Measurements from ENCODE around the gene METTL25B. TPM values are rescaled to one million over a fixed set of nuclear protein-coding genes. Genes with fewer than 3 reads are reported as not detected.

METTL25B gene
- total RNA-seq, 3 donors from 2014 or later: 15.5 to 41.3 (median 30.2) TPM

DNA sequence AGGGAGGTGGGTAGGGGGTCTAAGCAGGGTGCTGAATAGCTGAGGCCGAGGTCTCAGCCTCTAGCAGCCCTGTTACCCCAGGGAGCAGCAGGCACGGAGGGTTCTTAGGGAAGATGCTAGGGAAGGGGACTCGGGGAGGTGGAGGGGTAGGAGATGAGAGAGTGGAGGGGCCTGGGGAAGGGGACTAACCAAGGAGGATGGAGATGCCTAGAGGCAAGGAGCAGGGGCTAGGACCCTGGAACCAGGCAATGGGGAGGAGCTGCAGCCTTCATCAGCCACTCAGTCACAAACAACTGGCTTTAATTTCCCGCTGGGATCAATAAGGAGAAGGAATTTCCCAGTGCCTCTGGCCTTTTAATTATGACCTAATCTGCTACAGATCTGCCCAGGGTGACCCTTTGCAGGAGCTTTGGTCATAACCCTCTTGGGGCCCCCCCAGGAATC, 20.0 kb upstream of the METTL25B start:
- peak overlapping the region; percentile 92 to 94 for H3K27ac ChIP-seq
- H3K4me3 ChIP-seq: no peak overlapping the region
- no peaks in the 10 kb centered on the region for H3K36me3 ChIP-seq
- DNase-seq (ENCODE audit: low spot score in 2 of 2): no peak
- peaks cover 54 to 70% of the 10 kb centered on the region in 2 donors for H3K4me1 ChIP-seq
- intact Hi-C loops (cut with DNase I; ENCODE audit: low total_unique reads): no loop called here
- no peaks in the 10 kb centered on the region for H3K9me3 ChIP-seq
- TF ChIP-seq, protein P1, sequence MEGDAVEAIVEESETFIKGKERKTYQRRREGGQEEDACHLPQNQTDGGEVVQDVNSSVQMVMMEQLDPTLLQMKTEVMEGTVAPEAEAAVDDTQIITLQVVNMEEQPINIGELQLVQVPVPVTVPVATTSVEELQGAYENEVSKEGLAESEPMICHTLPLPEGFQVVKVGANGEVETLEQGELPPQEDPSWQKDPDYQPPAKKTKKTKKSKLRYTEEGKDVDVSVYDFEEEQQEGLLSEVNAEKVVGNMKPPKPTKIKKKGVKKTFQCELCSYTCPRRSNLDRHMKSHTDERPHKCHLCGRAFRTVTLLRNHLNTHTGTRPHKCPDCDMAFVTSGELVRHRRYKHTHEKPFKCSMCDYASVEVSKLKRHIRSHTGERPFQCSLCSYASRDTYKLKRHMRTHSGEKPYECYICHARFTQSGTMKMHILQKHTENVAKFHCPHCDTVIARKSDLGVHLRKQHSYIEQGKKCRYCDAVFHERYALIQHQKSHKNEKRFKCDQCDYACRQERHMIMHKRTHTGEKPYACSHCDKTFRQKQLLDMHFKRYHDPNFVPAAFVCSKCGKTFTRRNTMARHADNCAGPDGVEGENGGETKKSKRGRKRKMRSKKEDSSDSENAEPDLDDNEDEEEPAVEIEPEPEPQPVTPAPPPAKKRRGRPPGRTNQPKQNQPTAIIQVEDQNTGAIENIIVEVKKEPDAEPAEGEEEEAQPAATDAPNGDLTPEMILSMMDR (IDR thresholded peaks at IDR 0.05): no peak
- no peak for TF ChIP-seq POLR2AphosphoS5 (IDR thresholded peaks at IDR 0.05)
- TF ChIP-seq POLR2A (IDR thresholded peaks at IDR 0.05): no peak
- H3K27me3 ChIP-seq: no peaks in the 10 kb centered on the region

DNA sequence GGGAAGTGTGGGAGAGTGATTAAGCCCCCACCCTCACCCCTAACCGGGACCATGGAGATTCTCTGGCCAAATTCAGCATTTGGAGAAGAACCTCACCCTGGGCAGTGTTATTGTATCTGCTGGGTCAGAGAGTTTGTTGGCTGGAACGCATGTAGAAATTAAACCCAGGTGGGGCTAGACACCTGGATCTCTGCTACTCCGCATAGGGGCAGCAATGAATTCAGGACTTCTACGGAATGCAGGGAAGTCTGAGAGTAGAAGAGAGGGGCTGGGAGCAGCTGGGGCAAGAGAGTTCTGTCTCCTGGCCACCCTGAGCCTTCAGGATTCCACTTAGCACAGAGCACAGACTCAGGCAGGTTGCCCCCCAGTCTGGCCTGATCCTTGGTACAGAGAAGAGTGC, 19.2 kb upstream of the METTL25B start:
- Histone ChIP-seq H3K27ac (peak overlapping the region; percentile 92 to 94), H3K4me1 (peaks cover 47 to 62% of the 10 kb centered on the region in 2 donors), H3K4me3 (no peak overlapping the region), H3K36me3 (no peaks in the 10 kb centered on the region), H3K27me3 (no peaks in the 10 kb centered on the region), H3K9me3 (no peaks in the 10 kb centered on the region)
- TF ChIP-seq POLR2AphosphoS5 (IDR thresholded peaks at IDR 0.05): no peak
- TF ChIP-seq, protein P1 (IDR thresholded peaks at IDR 0.05): no peak
- TF ChIP-seq POLR2A (IDR thresholded peaks at IDR 0.05): no peak
- intact Hi-C loops (cut with DNase I; ENCODE audit: low total_unique reads): no loop called here
- DNase-seq (ENCODE audit: low spot score in 2 of 2): no peak

DNA sequence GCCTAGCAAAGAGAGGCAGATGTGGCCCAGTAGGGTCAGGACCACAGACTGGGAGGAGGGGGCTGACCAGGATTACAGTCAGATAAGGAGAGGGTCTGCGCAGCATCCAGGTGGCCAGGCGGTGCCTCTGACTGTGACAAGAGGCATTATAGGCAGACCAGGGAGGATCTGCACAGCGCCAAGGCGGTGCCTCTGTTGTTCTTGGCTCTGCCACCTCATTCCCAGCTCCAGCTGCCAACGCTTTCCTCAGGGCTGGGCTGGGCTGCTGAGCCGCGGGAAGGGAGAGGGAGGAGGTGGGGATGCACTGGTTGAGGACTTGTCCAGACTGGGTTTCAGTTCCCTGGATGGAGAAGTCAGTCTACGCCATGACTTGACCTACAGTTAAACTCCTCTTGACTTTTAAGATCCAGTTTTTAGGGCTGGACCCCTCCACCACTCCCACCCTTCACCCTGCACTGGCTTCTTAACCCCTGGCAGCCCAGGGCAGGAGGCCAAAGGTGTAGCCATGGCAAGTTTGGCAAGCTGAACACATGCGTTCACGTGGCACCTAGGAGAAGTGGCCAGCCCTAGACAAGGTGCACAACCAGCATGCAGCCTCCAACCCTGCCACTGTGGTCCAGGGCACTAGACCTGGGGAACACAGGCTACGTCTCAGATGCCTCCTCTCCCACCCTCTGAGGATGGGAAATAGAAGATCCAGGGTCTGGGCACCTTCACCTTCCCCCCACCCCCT, 18.3 kb upstream of the METTL25B start:
- H3K36me3 ChIP-seq: no peaks in the 10 kb centered on the region
- no peak overlapping the region for H3K4me3 ChIP-seq
- intact Hi-C loops (cut with DNase I; ENCODE audit: low total_unique reads): no loop called here
- peak; percentile 80 to 87 for DNase-seq (ENCODE audit: low spot score in 2 of 2)
- no peaks in the 10 kb centered on the region for H3K9me3 ChIP-seq
- H3K4me1 ChIP-seq: peaks cover 40 to 59% of the 10 kb centered on the region in 2 donors
- H3K27ac ChIP-seq: peak overlapping the region; percentile 92 to 94
- TF ChIP-seq, protein P1 (IDR thresholded peaks at IDR 0.05): no peak
- peak in 1 of 3 donors; percentile 51 for TF ChIP-seq POLR2AphosphoS5 (IDR thresholded peaks at IDR 0.05)
- no peaks in the 10 kb centered on the region for H3K27me3 ChIP-seq

DNA sequence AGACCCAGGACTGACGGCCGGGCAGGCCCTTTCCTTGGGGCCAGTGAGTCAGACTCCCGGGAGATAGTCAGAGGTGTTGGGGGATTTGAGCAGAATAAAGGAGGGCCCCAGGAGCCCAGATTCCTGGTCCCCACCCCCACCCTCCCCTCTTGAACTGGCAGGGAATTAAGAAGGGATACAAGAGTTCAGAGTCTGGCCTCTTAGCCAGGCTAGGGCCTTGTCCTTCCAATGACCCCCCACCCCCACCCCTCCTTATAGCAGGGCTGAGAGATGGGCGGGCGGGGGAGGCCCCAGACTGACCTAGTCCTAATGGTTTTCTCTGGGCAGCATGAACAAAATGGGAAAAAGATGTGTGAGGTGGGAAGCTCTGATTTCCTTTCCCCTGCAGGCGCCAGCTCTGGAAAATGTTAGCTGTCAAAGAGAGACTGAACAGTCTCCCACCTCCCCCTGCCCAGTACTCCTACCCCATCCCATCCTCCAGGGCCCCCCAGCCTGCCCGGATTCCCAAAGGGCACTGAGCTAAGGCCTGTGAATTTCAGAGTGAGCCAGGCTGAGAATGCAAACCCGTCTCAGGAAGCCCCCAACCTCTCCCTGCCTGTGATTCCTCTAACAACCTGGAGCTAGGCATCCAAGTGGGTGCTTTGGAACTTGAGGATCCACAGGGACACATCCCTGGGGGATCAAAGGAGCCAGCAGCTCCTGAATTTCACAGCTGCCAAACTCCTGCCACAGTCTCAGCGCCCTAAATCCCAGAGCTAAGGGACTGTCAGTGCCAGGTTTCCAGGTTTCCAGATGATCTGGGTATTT, 17.1 kb upstream of the METTL25B start:
- intact Hi-C loops (cut with DNase I; ENCODE audit: low total_unique reads): no loop called here
- TF ChIP-seq POLR2AphosphoS5 (IDR thresholded peaks at IDR 0.05): no peak
- no peak for TF ChIP-seq POLR2A (IDR thresholded peaks at IDR 0.05)
- TF ChIP-seq, protein P1 (IDR thresholded peaks at IDR 0.05): no peak
- Histone ChIP-seq H3K4me3 (no peak overlapping the region), H3K36me3 (no peaks in the 10 kb centered on the region), H3K4me1 (peaks cover 32 to 59% of the 10 kb centered on the region in 2 donors), H3K27ac (peak overlapping the region; percentile 92 to 94), H3K9me3 (no peaks in the 10 kb centered on the region), H3K27me3 (no peaks in the 10 kb centered on the region)
- no peak for DNase-seq (ENCODE audit: low spot score in 2 of 2)

DNA sequence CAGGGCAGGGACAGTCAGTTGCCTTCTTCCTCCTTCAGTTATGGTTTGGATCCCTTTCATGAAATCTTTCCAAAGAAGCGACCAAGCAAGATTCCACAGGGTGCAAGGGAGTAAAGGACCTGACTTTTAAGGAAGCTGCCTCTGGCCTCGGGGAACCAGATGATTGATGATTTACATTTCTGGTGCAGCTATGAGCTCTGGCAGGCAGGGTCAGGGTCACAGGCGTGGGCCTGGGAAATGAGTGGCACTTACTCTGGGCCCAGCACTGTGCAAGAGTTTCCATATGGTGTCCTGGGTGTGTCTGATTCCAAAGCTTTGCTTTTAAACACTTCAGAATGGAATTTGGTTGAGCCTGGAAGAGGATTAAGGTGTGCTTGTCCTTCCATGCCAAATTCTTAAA, 15.6 kb upstream of the METTL25B start:
- no peaks in the 10 kb centered on the region for H3K9me3 ChIP-seq
- H3K36me3 ChIP-seq: no peaks in the 10 kb centered on the region
- TF ChIP-seq POLR2AphosphoS5 (IDR thresholded peaks at IDR 0.05) (no peak), POLR2A (IDR thresholded peaks at IDR 0.05) (no peak)
- TF ChIP-seq, protein P1 (IDR thresholded peaks at IDR 0.05): no peak
- no peak overlapping the region for H3K4me3 ChIP-seq
- peaks cover 24 to 47% of the 10 kb centered on the region in 2 donors for H3K4me1 ChIP-seq
- intact Hi-C loops (cut with DNase I; ENCODE audit: low total_unique reads): no loop called here
- DNase-seq (ENCODE audit: low spot score in 2 of 2): no peak
- no peaks in the 10 kb centered on the region for H3K27me3 ChIP-seq
- peak overlapping the region; percentile 60 to 94 for H3K27ac ChIP-seq
